ENCODE data around the gene C1R. TPM values are rescaled to one million over a fixed set of nuclear protein-coding genes. Genes with fewer than 3 reads are reported as not detected.
A peak's percentile ranks its signal among the peaks of the same experiment; 100 is the strongest.

Gene C1R
- total RNA-seq, 1 donor from 2014 or later: 41.5 TPM

DNA sequence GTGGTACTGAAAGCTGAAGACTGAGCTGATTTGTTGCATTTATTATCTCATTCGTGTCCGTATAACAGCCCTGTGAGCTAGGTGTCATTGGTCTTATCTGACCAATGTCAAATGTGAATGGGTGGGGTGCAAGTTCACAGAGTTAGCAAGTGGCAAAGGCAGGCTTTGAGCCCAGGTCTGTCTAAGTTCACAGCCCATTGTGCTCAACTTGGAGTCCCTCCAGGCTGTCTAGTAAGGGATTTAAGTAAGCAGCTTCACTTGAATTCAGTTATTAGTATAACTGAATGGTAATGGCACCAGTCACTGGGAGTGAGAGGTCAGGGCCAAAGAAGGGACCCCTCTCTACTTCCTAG, 23.3 kb downstream of the C1R start:
- Mint-ChIP-seq H3K4me1 (peaks cover 18% of the 10 kb centered on the region), H3K9me3 (no peaks in the 10 kb centered on the region), H3K4me3 (no peak overlapping the region), H3K27me3 (ENCODE audit: low read depth) (peaks cover 15% of the 10 kb centered on the region), H3K36me3 (peaks cover 9% of the 10 kb centered on the region), H3K27ac (peak overlapping the region; percentile 79)
- no peak for DNase-seq (ENCODE audit: low spot score in 2 of 2, unreplicated experiment in 2 of 2)
- TF ChIP-seq, protein P1, sequence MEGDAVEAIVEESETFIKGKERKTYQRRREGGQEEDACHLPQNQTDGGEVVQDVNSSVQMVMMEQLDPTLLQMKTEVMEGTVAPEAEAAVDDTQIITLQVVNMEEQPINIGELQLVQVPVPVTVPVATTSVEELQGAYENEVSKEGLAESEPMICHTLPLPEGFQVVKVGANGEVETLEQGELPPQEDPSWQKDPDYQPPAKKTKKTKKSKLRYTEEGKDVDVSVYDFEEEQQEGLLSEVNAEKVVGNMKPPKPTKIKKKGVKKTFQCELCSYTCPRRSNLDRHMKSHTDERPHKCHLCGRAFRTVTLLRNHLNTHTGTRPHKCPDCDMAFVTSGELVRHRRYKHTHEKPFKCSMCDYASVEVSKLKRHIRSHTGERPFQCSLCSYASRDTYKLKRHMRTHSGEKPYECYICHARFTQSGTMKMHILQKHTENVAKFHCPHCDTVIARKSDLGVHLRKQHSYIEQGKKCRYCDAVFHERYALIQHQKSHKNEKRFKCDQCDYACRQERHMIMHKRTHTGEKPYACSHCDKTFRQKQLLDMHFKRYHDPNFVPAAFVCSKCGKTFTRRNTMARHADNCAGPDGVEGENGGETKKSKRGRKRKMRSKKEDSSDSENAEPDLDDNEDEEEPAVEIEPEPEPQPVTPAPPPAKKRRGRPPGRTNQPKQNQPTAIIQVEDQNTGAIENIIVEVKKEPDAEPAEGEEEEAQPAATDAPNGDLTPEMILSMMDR (IDR thresholded peaks at IDR 0.05; ENCODE audit: unreplicated experiment): no peak

DNA sequence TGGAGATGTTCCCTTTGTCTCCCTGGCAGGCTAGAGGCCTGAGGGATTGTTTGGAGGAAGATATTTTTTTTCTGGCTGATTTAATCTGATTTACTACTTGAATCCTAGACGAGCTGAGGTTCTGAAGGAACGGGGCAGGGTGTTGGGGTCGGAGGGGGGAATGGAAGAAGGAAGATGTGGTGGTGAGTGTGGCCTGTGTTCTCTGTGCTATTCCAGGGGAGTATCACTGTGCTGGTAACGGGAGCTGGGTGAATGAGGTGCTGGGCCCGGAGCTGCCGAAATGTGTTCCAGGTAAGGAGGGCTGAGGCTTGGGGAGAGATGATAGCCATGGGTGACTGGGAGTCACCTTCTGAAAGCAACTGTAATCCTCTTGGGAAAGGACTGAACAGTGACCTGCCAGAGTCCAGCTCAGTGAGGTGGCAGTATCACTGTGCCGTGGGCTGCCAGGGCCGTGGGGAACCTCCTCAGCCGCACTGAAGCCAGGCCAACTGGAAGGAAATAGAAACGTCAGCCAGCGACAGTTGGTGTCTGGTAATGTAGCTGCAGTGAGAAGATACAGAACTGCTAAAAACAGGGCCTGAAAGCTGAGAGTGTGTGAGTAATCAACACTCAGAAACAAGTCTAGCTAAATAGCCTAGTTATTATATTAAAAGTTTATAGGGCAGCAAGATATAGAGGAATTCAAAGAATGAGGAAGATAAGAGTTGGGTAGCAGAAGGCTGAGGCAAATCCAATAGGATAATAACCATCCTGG, 23.8 kb downstream of the C1R start:
- H3K9me3 Mint-ChIP-seq: no peaks in the 10 kb centered on the region
- TF ChIP-seq, protein P1 (IDR thresholded peaks at IDR 0.05; ENCODE audit: unreplicated experiment): no peak
- peaks cover 11% of the 10 kb centered on the region for H3K27me3 Mint-ChIP-seq (ENCODE audit: low read depth)
- H3K36me3 Mint-ChIP-seq: peaks cover 9% of the 10 kb centered on the region
- no peak for DNase-seq (ENCODE audit: low spot score in 2 of 2, unreplicated experiment in 2 of 2)
- H3K4me3 Mint-ChIP-seq: no peak overlapping the region
- H3K27ac Mint-ChIP-seq: peak overlapping the region; percentile 79
- H3K4me1 Mint-ChIP-seq: peaks cover 18% of the 10 kb centered on the region

- peaks cover 18% of the 10 kb centered on the region for H3K4me1 Mint-ChIP-seq
- H3K36me3 Mint-ChIP-seq: peaks cover 9% of the 10 kb centered on the region
- TF ChIP-seq, protein P1 (IDR thresholded peaks at IDR 0.05; ENCODE audit: unreplicated experiment): no peak
- H3K9me3 Mint-ChIP-seq: no peaks in the 10 kb centered on the region
- no peak for DNase-seq (ENCODE audit: low spot score in 2 of 2, unreplicated experiment in 2 of 2)
- H3K27me3 Mint-ChIP-seq (ENCODE audit: low read depth): peaks cover 6% of the 10 kb centered on the region
- no peak overlapping the region for H3K4me3 Mint-ChIP-seq
- no peak overlapping the region for H3K27ac Mint-ChIP-seq
These were observed 25.1 kb downstream of the C1R start for GRCh38 chr12:7067096-7067495.

DNA sequence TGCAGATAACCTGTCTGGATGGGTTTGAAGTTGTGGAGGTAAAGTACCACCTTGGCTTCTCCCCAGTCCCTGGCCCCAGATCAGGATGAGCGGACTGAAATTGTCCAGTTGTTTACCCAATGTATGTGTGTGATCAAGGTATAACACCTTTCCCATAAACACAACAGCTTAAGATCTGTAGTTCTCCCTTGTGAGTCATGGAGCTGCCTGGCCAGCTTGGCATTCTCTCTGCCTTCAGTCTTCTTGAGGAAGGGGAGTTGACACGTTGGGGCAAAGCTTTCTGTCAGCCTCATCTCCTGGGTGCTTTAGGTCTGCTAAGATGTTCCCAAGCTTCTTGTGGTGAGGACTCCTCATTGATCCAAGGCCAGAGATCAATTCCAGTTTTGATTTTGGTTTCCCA, 25.6 kb downstream of the C1R start:
- peaks cover 18% of the 10 kb centered on the region for H3K4me1 Mint-ChIP-seq
- no peaks in the 10 kb centered on the region for H3K9me3 Mint-ChIP-seq
- TF ChIP-seq, protein P1 (IDR thresholded peaks at IDR 0.05; ENCODE audit: unreplicated experiment): no peak
- peaks cover 9% of the 10 kb centered on the region for H3K36me3 Mint-ChIP-seq
- DNase-seq (ENCODE audit: low spot score in 2 of 2, unreplicated experiment in 2 of 2): no peak
- H3K27ac Mint-ChIP-seq: no peak overlapping the region
- no peak overlapping the region for H3K4me3 Mint-ChIP-seq
- peaks cover 1% of the 10 kb centered on the region for H3K27me3 Mint-ChIP-seq (ENCODE audit: low read depth)

DNA sequence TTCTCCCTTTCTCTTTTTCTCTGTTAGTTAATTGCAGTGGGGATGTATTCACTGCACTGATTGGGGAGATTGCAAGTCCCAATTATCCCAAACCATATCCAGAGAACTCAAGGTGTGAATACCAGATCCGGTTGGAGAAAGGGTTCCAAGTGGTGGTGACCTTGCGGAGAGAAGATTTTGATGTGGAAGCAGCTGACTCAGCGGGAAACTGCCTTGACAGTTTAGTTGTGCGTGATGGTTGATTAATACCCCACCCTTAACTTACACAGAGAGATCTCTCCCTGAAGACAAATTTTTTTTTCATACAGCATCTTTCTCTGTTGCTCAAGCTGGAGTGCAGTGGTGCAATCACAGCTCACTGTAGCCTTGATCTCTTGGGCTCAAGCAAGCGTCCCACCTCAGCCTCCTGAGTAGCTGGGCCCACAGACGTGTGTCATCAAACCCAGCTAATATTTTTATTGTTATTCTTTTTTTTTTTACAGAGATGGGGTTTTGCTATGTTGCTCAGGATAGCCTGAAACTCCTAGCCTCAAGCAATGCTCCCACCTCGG, 27.1 kb downstream of the C1R start:
- peaks cover 28% of the 10 kb centered on the region for H3K4me1 Mint-ChIP-seq
- no peaks in the 10 kb centered on the region for H3K9me3 Mint-ChIP-seq
- no peak for DNase-seq (ENCODE audit: low spot score in 2 of 2, unreplicated experiment in 2 of 2)
- H3K27me3 Mint-ChIP-seq (ENCODE audit: low read depth): no peaks in the 10 kb centered on the region
- TF ChIP-seq, protein P1 (IDR thresholded peaks at IDR 0.05; ENCODE audit: unreplicated experiment): no peak
- H3K36me3 Mint-ChIP-seq: peaks cover 8% of the 10 kb centered on the region
- no peak overlapping the region for H3K4me3 Mint-ChIP-seq
- no peak overlapping the region for H3K27ac Mint-ChIP-seq
